ENCODE measurements around the gene RTF2.

- TF ChIP-seq POLR2A (IDR thresholded peaks at IDR 0.05), result no peak
- TF ChIP-seq CTCF (IDR thresholded peaks at IDR 0.05 in 8 of 11, conservative IDR thresholded peaks at IDR 0.05 in 3 of 11), result no peak
- no peak for TF ChIP-seq POLR2AphosphoS5 (IDR thresholded peaks at IDR 0.05)
These were observed 72.0 kb downstream of the RTF2 start for GRCh38 chr20:56540415-56540814.

Measured in spleen (tissue), 7 donors.